HG03108 (cell line): Measurements from ENCODE around the gene TMEM209.
"Not testable (repeated sequence)": the region's sequence is repeated elsewhere in the genome, so short reads cannot be mapped to it uniquely, and the experiment has no call there.

ENCODE experiments used
- ATAC-seq: cut with Tn5 transposase; IDR thresholded peaks from one replicate; pipeline ENCODE4 v1.9.1; 2021; ENCODE audit warnings: moderate library complexity; ENCODE audit not compliant: unreplicated experiment

The TMEM209 gene

DNA sequence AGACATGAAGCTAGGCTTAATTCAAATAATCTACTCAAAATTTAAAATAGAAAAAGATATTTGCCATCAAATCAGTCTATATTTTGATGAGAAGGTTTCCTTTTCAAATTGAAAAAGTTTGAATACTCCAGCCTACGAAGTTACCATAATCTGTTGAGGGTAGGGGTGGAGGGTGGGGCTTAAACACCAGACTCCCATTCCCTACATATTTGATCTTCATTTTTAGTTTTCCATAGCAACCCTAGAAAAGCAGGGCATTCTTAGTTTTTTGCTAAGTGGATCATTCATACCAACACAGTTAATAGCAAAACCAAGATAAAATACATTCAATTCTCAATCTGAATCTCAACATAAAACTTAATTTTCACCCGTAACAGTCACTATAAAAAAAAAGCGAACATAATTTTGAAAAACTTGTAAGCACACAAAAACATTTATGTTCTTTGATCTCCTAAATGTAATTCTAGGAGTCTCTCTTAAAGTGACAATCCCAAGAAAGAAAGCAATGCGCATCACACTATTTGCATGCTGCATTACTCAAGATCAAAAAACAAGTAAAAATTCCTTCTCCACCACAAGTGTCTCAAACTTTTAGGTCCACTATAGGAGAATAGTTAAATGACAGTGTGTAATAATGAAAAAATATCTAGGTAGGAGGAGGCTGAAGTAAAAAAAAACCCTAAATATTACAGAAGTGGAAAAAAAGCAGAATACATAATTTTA, 30.8 kb downstream of the TMEM209 start:
- no peak for ATAC-seq

DNA sequence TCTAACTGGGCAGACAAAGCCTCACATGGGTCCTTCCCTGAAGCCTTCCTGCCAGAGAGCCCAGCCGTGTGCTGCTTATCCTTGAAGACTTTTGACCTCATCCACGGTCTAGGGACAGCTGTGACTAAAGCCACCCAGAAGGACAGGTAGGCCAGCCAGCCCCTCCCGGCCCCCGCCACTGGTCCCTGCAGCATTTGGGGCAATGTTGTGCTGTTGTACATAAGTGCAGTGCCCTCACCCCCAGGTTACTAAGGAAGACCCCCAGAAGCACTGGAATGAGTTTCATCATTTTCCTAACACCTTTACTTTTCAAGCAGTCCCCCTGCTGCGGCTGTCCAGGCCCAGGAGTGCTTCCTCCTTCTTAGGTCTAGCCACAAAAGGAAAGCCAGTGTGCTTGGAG, 43.0 kb downstream of the TMEM209 start:
- ATAC-seq, result no peak

DNA sequence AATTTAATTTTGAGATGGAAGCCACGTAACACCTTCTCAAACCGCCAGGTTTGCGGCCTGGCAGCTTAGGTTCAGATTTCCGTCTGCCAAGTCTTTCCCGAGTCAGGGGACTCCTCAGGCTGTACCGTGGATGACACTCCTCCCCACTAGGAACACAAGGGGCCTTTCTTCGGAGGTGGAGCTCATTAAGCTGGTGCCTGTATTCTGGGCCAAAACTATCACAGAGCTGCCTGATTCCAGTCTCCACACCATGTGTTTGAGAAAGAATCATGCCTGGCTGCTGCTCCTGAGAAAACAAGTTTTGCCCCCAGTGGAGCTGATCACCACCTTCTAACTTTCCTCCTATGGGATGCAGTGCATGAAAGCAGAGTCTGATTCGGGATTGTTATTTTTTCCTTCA, 44.8 kb downstream of the TMEM209 start:
- no peak for ATAC-seq

DNA sequence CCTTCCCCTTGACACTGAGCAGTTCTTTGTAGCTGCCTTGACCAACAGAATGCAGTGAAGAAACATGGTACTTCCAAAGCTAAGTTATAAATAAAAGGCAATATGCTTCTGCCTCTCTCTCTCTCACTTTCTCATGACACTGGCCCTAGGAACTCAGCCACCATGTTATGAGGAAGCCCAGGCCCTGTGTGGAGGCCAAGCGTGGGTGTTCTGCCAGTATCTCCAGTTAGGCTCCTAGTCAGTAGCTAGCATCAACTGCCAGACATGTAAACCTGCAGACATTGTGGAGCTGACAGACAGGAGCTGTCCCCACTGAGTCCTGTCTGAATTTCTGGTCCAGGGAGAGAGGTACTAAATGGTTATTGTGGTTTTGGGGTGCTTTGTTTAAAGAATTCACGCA, 45.2 kb downstream of the TMEM209 start:
- no peak for ATAC-seq

DNA sequence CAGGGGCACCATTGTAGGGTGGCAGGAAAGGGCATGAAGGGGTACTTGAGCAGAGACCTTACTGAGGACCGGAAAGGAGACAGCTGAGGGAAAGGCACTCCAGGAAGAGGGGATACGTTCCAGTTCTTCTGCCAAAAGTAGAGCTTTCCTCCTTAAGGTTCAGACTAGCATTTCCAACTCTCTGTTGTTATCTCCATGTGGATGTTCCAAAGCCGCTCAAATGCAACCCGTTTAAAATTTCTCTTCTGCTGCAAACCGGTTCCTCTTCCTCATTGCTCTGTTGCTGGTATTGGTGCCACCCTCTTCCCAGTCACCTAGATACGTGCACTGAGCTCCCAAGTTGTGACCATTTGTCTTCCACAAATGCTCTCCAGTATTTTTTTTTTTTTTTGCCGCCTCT, 47.5 kb downstream of the TMEM209 start:
- no peak for ATAC-seq

- no peak for ATAC-seq
Measured at GRCh38 chr7:130156140-130156539, 49.1 kb downstream of the TMEM209 start.

GRCh38 chr7:130154501-130155317, 50.5 kb downstream of the TMEM209 start:
- no peak for ATAC-seq

DNA sequence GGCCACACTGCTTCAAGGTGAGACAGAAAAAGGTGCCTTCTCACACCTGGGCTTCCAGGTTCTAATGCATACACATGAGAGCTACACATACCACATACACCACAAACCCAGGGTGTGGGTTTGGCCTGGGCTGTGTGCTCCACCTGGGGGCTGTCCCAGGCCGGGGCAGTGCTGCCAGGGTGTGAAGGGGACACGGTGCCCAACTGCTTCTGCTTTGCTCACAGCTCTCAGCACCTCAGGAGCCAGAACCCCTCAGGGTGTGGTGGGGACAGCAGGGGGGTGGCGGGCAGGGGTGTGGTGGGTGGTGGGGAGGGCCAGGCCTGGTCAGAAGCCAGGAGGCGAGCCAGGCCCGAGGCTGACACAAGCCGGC, 51.1 kb downstream of the TMEM209 start:
- ATAC-seq, result no peak

- ATAC-seq, result no peak
Measured at GRCh38 chr7:130153211-130153908, 51.8 kb downstream of the TMEM209 start.

- no peak for ATAC-seq
Measured at GRCh38 chr7:130152493-130153210, 52.6 kb downstream of the TMEM209 start.

- no peak for ATAC-seq
Measured at GRCh38 chr7:130151591-130152492, 53.4 kb downstream of the TMEM209 start.

DNA sequence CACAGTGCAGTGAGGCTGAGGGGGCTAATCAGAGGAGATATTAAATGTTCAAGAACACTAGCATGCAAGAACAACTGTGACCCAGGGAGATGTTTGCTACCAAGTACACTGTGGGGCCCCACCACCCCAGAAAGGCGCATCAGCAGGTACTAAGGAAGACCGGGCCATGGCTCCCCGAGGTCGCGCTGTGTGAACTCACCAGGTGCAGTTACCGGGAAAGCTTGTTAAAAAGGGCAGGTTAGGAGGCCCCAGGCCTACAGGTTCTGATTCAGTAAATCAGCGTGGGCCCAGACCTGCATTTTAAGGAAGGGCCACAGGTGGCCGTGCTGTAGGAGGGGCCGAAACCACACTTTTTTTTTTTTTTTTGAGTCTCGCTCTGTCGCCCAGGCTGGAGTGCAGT, 54.6 kb downstream of the TMEM209 start:
- no peak for ATAC-seq

GRCh38 chr7:130149281-130150139, 55.7 kb downstream of the TMEM209 start:
- peak; percentile 56 for ATAC-seq

DNA sequence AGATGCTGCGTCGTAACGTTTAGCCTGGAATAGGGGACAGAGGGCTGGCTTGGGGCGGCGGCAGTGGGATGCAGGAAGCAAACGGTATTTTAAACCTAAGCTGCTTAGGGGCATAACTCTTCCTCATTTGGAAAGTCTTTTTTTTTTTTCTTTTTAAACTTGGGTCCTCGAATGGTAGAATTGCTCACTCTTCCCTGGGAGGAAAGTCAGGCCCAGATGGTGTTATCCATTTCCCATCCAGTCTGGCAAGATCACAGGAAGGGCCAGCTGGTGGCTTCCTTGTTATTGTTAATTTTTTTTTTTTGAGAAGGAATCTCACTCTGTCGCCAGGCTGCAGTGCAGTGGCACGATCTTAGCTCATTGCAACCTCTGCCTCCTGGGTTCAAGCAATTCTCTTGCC, 56.6 kb downstream of the TMEM209 start:
- no peak for ATAC-seq

DNA sequence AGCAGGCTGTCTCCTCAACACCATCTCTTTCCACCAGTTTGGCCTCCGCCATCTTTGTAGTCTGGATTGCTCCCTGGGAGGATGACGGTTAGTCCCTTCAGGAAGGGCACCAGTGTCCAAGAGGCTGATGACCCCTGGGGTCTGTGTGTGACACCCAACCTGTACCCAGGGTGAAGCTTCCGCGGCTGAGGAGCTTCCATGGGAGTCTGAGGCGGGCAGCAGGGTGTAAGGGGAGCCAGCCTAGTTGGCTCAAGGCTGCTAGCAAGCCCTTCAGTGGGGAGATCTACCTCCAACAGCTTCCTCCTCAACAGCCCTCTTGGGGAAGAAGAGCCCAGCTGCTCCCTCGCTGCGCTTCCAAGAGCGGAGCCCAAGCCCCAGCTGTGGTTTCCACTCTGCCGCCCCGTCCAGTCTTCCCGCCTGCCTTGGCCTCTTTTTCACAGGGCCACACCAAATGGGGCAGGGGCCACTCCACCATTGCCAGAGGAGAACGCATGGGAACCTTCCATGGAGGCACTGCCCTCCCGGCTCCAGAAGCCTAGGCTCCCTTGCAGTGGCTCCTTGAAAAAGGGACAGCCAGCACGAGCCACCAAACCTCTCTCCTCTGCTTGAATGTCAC, 57.4 kb downstream of the TMEM209 start:
- no peak for ATAC-seq

DNA sequence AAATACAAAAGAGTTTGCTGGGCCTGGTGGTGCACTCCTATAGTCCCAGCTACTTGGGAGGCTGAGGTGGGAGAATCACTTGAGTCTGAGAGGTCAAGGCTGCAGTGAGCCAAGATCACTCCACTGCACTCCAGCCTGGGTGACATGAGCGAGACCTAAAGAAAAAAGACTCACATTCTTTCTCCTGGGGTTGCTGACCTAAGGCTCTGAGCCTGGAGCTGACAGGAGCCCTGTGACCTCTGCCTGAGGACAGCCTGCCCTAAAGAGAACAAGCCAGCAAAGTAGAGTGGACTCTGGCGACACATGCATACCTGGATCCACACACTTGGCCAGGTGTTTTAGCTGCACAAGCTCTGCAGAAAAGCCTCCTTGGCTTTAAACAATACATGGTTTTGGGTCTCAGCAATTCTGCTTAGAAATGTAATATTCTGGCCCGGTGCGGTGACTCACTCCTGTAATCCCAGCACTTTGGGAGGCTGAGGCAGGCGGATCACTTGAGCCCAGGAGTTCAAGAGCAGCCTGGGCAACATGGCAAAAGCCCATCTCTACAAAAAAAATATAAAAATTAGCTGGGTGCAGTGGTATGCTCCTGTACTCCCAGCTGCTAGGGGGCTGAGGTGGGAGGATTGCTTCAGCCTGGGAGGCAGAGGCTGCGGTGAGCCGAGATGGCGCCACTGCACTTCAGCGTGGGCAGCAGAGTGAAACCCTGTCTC, 58.4 kb downstream of the TMEM209 start:
- ATAC-seq, result no peak

- ATAC-seq, result not testable (repeated sequence)
Measured at GRCh38 chr7:130146142-130146541, 59.1 kb downstream of the TMEM209 start.

GRCh38 chr7:130145424-130146100, 59.6 kb downstream of the TMEM209 start:
- ATAC-seq, result no peak
